C1 segment of cervical spinal cord (tissue), 14 donors: ENCODE results near the gene EPHA7.

Source experiments
- DNase-seq, 14 donors: peaks; one replicate each; lab custom pipeline; 2025; lab: John Stamatoyannopoulos, UW

Gene EPHA7

DNA sequence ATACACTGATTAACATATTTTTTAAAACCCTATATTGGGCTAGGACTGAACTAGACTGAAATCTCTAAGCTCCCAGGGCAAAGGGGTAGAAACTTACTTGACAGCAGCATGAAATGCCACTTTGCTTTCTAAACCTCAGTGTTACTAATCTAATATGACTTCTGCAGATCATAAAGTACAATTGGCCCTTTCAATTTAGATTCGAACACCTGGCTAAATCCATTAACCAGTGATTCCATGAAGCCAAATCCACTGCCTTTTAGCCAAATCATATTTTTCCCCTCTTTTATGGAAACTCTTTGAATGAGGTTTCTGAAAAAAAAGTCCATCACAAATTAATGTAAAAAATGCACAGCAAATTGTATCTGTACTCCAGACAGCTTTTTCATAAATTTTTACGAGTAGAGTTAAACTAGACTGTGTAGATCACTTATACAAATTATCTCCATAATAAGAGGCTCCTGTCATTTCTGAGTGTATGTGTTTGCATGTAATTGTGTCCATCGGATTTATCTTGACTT is 25.7 kb downstream of the EPHA7 start:
- peak in 1 of 14 donors; percentile 40 for DNase-seq

DNA sequence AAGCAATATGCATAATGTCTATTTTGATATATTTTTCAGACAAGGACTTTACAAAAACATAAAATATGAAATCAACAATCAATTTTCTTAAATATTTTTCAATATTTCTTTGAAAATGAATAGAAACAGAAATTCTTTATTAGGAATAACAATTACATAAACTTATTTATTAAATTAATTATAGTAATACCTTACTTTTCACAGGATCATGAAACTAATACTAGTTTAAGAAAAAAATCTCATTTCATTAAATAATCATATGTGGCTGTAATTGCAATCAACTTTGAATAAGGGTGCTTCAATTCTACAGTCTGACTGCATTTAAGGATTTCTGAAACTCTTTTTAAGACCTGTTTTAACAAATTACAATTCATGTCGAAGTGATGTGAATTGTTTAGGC is 26.6 kb downstream of the EPHA7 start:
- DNase-seq, result no peak

GRCh38 chr6:93391965-93392364 is 27.4 kb downstream of the EPHA7 start:
- peak in 1 of 14 donors; percentile 24 for DNase-seq

GRCh38 chr6:93389192-93389591 is 30.2 kb downstream of the EPHA7 start:
- no peak for DNase-seq

GRCh38 chr6:93388070-93388469 is 31.3 kb downstream of the EPHA7 start:
- DNase-seq, result no peak

- DNase-seq, result no peak
These were observed 43.3 kb downstream of the EPHA7 start for GRCh38 chr6:93376026-93376540.

GRCh38 chr6:93373445-93373844 is 45.9 kb downstream of the EPHA7 start:
- DNase-seq, result peak in 1 of 14 donors; percentile 7

DNA sequence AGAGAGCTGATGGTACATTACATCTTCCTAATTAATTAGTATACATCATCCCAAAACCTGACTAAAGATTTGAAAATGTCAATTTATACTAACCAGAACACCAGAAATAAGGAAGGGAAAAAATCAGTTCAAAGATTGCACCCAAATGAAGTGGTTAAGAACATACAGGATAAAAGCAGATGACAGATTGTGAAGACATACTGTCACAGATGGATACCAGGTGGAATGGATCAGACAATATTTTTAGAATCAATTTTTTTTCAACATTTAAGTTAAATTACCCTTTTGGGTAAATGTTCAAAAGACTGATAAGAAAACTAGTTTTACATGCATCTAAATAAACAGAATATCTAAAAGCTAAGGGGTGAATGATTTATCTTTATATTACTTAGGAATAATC is 47.6 kb downstream of the EPHA7 start:
- peak in 1 of 14 donors; percentile 54 for DNase-seq

GRCh38 chr6:93369586-93370134 is 49.7 kb downstream of the EPHA7 start:
- peak in 1 of 14 donors; percentile 28 for DNase-seq

DNA sequence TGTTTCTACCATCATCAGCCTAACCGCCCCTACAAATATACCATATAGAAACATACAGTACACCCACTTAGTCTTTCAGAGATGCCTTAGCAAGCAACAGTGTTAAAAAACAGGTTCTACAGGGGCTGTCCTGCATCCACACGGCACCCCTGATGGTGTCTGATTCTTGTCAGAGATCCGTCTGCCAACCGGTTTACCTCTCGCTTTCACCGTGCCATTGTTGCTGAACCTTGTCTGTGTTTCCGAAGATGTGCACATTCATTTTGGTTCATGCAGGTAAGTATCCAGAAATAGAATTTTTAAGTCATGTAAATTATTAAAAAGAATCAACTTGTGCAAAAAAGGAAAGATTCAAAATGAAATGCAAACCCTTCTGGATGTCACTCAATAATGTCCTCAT is 52.9 kb downstream of the EPHA7 start:
- DNase-seq, result peak in 1 of 14 donors; percentile 63

- DNase-seq, result peak in 1 of 14 donors; percentile 43
These were observed 53.9 kb downstream of the EPHA7 start for GRCh38 chr6:93365445-93365844.

DNA sequence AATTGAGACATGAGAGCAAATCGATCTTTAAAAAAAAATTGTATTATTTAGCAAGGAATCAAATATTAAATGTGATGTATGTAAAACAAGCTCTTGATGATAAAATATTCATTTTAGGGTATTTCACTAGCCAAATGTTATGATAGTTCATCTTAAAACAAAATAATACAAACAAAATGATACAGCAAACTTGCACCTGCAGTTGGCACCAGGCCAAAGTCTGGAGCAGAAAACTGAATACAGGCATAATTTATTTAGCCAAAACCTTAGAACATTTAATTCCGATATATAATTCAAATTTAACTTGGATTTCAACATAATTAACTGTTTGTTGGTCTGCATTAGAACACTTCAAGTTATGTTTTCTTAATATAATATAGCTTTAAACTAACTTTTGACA is 60.9 kb downstream of the EPHA7 start:
- DNase-seq, result no peak

GRCh38 chr6:93352604-93353003 is 66.8 kb downstream of the EPHA7 start:
- DNase-seq, result no peak

GRCh38 chr6:93351222-93351621 is 68.1 kb downstream of the EPHA7 start:
- no peak for DNase-seq

GRCh38 chr6:93350774-93351173 is 68.6 kb downstream of the EPHA7 start:
- DNase-seq, result no peak

- no peak for DNase-seq
These were observed 75.0 kb downstream of the EPHA7 start for GRCh38 chr6:93344333-93344835.

DNA sequence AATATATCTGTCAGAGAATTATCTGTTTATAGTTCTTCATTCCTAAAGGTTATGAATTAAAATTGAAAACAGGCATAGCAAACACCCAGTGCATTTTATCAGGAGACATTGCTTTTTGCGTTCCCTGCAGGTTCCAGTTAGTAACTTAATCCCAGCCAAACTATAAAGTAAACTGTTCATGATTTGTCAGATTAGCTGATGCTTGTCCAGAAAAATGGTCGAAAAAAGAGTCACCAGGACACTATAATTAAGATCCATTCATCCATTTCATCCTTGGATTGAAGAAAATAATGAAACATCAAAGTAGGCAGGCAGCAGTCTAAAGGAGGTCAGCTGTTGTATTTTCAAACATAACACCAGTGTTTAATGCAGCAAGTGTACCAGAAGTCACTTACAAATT is 75.9 kb downstream of the EPHA7 start:
- DNase-seq, result no peak

- peak in 1 of 14 donors; percentile 20 for DNase-seq
These were observed 77.3 kb downstream of the EPHA7 start for GRCh38 chr6:93341900-93342613.

DNA sequence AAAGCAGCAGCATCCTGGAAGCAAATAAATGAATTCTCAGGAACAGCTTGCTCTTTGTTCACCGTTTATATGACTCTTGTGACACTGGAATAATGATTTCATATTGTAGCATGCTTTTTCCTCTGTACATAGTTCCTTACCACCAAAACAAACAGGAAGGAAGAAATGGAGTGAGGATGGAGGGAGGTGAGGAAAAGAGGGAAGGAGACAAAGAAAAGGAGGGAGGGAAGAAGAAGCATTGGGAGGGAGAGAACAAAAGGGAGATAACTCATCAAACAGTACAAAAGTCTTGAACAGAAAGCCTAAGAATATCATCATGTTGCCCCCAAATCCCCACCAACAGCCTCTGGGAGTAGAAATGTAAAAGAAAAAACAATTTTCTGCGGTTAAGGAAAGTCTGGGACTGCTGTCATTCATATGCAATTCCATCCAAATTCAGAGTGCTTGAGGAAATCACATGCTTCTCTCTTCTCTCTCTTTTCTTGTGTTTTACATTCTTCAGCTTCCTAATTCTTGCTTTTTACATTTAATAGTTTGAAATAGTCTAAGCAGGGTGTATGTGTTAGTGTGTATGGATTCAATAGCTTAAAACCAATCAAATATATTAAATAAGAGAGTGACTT is 81.5 kb downstream of the EPHA7 start:
- DNase-seq, result no peak

GRCh38 chr6:93337014-93337413 is 82.3 kb downstream of the EPHA7 start:
- DNase-seq, result no peak

- no peak for DNase-seq
These were observed 89.9 kb downstream of the EPHA7 start for GRCh38 chr6:93329301-93330000.

- DNase-seq, result no peak
These were observed 91.5 kb downstream of the EPHA7 start for GRCh38 chr6:93327857-93328256.
